CD4-positive, alpha-beta T cell (primary cell): ENCODE results near the gene ST6GALNAC3. TPM values are rescaled to one million over a fixed set of nuclear protein-coding genes. Genes with fewer than 3 reads are reported as not detected.

Experiments
- ATAC-seq: fragments of 200-7000 bp; cut with Tn5 transposase; one replicate; pipeline ENCODE4 v1.10.0; 2022; ENCODE audit warnings: mild to moderate bottlenecking; ENCODE audit not compliant: poor library complexity
- CTCF ChIA-PET: fragments of 350-600 bp; sonication (Branson Sonifier 250); formaldehyde crosslinking; loops from one replicate; lab custom pipeline; 2021; ENCODE audit warnings: antibody characterized with exemption, inconsistent platforms; lab: Charles Lee
- POLR2A ChIA-PET: fragments of 350-600 bp; sonication (Branson Sonifier 250); formaldehyde crosslinking; loops from one replicate; lab custom pipeline; 2021; ENCODE audit warnings: antibody characterized with exemption, inconsistent platforms; lab: Charles Lee
- DNase-seq, 14 experiments: peaks; one replicate each; pipeline ENCODE4 v3.0.0-alpha.2; 2013 to 2020; ENCODE audit warnings: mixed read lengths in 2 of 14
- H3K27ac ChIP-seq, 2 donors: one replicate each; pipeline versions ENCODE4 v1.5.1 to v1.7.0; 2013; ENCODE audit warnings: low read length in 2 of 2, low read depth in 1 of 2, mild to moderate bottlenecking in 1 of 2
- H3K27me3 ChIP-seq, 2 experiments: 1 replicate in 1 of 2; 2 replicates in 1 of 2; pipeline versions ENCODE4 v1.6.1 to v1.7.0; 2013; ENCODE audit warnings: low read length in 2 of 2, control low read depth in 1 of 2, mild to moderate bottlenecking in 1 of 2, moderate library complexity in 1 of 2; ENCODE audit not compliant: insufficient read depth in 2 of 2, control insufficient read depth in 1 of 2
- H3K36me3 ChIP-seq: one replicate; pipeline ENCODE4 v1.6.1; 2013; ENCODE audit warnings: low read length, control low read depth; ENCODE audit not compliant: insufficient read depth
- H3K4me1 ChIP-seq: one replicate; pipeline ENCODE4 v1.6.1; 2013; ENCODE audit warnings: low read length, control low read depth; ENCODE audit not compliant: insufficient read depth
- H3K4me3 ChIP-seq: one replicate; pipeline ENCODE4 v1.5.1; 2013; ENCODE audit warnings: mild to moderate bottlenecking, low read length, moderate library complexity
- H3K9me3 ChIP-seq, 2 experiments: 1 replicate in 1 of 2; 2 replicates in 1 of 2; pipeline versions ENCODE4 v1.6.1 to v1.7.0; 2013; ENCODE audit warnings: low read length in 2 of 2, mild to moderate bottlenecking in 2 of 2, control low read depth in 1 of 2, moderate library complexity in 1 of 2; ENCODE audit not compliant: control insufficient read depth in 1 of 2, insufficient read depth in 1 of 2
- H3K27ac Mint-ChIP-seq: one replicate; pipeline ENCODE4 v1.8.0; 2020; ENCODE audit warnings: mixed read lengths
- H3K27me3 Mint-ChIP-seq: one replicate; pipeline ENCODE4 v1.8.0; 2021; ENCODE audit warnings: mixed read lengths
- H3K36me3 Mint-ChIP-seq: one replicate; pipeline ENCODE4 v1.8.0; 2021; ENCODE audit warnings: low read depth, mixed read lengths
- H3K4me1 Mint-ChIP-seq: one replicate; pipeline ENCODE4 v1.8.0; 2021; ENCODE audit warnings: low read depth, mixed read lengths
- H3K4me3 Mint-ChIP-seq: one replicate; pipeline ENCODE4 v1.8.0; 2020; ENCODE audit warnings: mild to moderate bottlenecking, mixed read lengths
- H3K9me3 Mint-ChIP-seq: one replicate; pipeline ENCODE4 v1.8.0; 2020; ENCODE audit warnings: mixed read lengths
- intact Hi-C, 2 experiments: fragments of 100-400 bp; cut with DNase I in 1 of 2; cut with micrococcal nuclease in 1 of 2; formaldehyde crosslinking; loops; one replicate each; pipeline versions ENCODE4 v1.15.1 to v1.9.0; 2023 to 2025; cut with DNase I, micrococcal nuclease
- total RNA-seq, 174 experiments: library from RNA in 2 of 174; stranded (reverse) in 2 of 174; gene quantifications; one replicate each; pipeline ENCODE4 v1.2.3 and lab custom pipeline; 2021 to 2026
- TF ChIP-seq, protein P1 (sequence below): fragments of 200-600 bp; IDR thresholded peaks from one replicate; pipeline ENCODE4 v1.8.0; 2022; ENCODE audit warnings: antibody characterized with exemption, mild to moderate bottlenecking

Gene ST6GALNAC3
- total RNA-seq, 2 experiments from 2014 or later = 0.77 to 1.3 TPM

GRCh38 chr1:76164165-76164564 is 89.6 kb downstream of the ST6GALNAC3 start:
- no peaks in the 10 kb centered on the region for H3K4me1 Mint-ChIP-seq
- no peak for DNase-seq
- H3K36me3 ChIP-seq = no peaks in the 10 kb centered on the region
- no peak overlapping the region for H3K27ac Mint-ChIP-seq
- H3K4me3 ChIP-seq = no peak overlapping the region
- ATAC-seq = no peak
- H3K27ac ChIP-seq = no peak overlapping the region
- ChIA-PET POLR2A (no interaction called here), CTCF (interaction anchor here (3.4 kb wide), 1 partner anchor 10 kb away, joined by 16 read pairs; no protein-coding TSS in a partner anchor)
- no peaks in the 10 kb centered on the region for H3K4me1 ChIP-seq
- intact Hi-C loops = no loop called here
- H3K27me3 ChIP-seq = no peaks in the 10 kb centered on the region
- TF ChIP-seq, protein P1, sequence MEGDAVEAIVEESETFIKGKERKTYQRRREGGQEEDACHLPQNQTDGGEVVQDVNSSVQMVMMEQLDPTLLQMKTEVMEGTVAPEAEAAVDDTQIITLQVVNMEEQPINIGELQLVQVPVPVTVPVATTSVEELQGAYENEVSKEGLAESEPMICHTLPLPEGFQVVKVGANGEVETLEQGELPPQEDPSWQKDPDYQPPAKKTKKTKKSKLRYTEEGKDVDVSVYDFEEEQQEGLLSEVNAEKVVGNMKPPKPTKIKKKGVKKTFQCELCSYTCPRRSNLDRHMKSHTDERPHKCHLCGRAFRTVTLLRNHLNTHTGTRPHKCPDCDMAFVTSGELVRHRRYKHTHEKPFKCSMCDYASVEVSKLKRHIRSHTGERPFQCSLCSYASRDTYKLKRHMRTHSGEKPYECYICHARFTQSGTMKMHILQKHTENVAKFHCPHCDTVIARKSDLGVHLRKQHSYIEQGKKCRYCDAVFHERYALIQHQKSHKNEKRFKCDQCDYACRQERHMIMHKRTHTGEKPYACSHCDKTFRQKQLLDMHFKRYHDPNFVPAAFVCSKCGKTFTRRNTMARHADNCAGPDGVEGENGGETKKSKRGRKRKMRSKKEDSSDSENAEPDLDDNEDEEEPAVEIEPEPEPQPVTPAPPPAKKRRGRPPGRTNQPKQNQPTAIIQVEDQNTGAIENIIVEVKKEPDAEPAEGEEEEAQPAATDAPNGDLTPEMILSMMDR = no peak
- no peaks in the 10 kb centered on the region for H3K36me3 Mint-ChIP-seq
- H3K4me3 Mint-ChIP-seq = no peak overlapping the region
- peaks cover 0 to 6% of the 10 kb centered on the region in 2 experiments for H3K9me3 ChIP-seq
- H3K9me3 Mint-ChIP-seq = peaks cover 12% of the 10 kb centered on the region
- no peaks in the 10 kb centered on the region for H3K27me3 Mint-ChIP-seq

DNA sequence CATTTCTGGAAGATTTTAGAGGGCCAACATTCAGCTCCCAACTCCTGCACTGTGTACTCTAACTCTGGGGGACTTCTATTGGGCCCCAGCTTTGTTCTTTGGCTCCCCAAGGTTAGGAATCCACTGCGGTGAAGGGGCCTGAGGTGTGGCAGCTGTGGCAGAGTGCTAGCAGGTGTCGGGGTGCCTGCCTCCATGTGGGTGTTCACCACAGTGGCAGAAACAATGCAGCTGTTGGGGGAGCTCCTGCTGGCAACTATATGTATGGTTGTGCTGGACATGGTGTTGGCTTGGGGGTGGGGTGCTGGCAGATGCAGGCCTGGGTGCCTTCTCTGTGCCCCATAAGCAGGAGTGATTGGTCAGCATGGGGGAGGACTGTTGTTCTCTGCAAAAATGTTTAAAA is 95.5 kb downstream of the ST6GALNAC3 start:
- ATAC-seq (no peak), DNase-seq (peak in 2 of 14 experiments; percentile 5 to 24)
- Mint-ChIP-seq H3K4me3 (no peak overlapping the region), H3K27me3 (no peaks in the 10 kb centered on the region), H3K4me1 (no peaks in the 10 kb centered on the region), H3K9me3 (peaks cover 19% of the 10 kb centered on the region), H3K36me3 (no peaks in the 10 kb centered on the region), H3K27ac (no peak overlapping the region)
- Histone ChIP-seq H3K4me1 (peaks cover 4% of the 10 kb centered on the region), H3K9me3 (peaks cover 4 to 10% of the 10 kb centered on the region in 2 experiments), H3K27ac (no peak overlapping the region), H3K27me3 (no peaks in the 10 kb centered on the region), H3K4me3 (no peak overlapping the region), H3K36me3 (no peaks in the 10 kb centered on the region)
- intact Hi-C loops = no loop called here
- ChIA-PET POLR2A (no interaction called here), CTCF (no interaction called here)
- TF ChIP-seq, protein P1 = no peak

GRCh38 chr1:76170513-76170912 is 96.0 kb downstream of the ST6GALNAC3 start:
- POLR2A ChIA-PET = no interaction called here
- Histone ChIP-seq H3K27ac (no peak overlapping the region), H3K4me3 (no peak overlapping the region), H3K4me1 (peaks cover 4% of the 10 kb centered on the region), H3K36me3 (no peaks in the 10 kb centered on the region), H3K9me3 (peaks cover 4 to 10% of the 10 kb centered on the region in 2 experiments), H3K27me3 (no peaks in the 10 kb centered on the region)
- Mint-ChIP-seq H3K27me3 (no peaks in the 10 kb centered on the region), H3K4me1 (no peaks in the 10 kb centered on the region), H3K4me3 (no peak overlapping the region), H3K36me3 (no peaks in the 10 kb centered on the region), H3K9me3 (peaks cover 19% of the 10 kb centered on the region), H3K27ac (no peak overlapping the region)
- DNase-seq = peak in 2 of 14 experiments; percentile 7 to 13
- intact Hi-C loops = no loop called here
- no peak for ATAC-seq
- CTCF ChIA-PET = interaction anchor here (1.2 kb wide), 1 partner anchor 16 kb away, joined by 4 read pairs; no protein-coding TSS in a partner anchor
- TF ChIP-seq, protein P1 = no peak
